GM23338 (cell line): ENCODE data around the gene DDX19B. TPM values are rescaled to one million over a fixed set of nuclear protein-coding genes. Genes with fewer than 3 reads are reported as not detected.
"Not testable (repeated sequence)": the region's sequence is repeated elsewhere in the genome, so short reads cannot be mapped to it uniquely, and the experiment has no call there.

Experiments used
- ATAC-seq: fragments of 200-7000 bp; cut with Tn5 transposase; 3 replicates; pipeline ENCODE4 v1.9.1; 2020
- DNase-seq: peaks from one replicate; pipeline ENCODE4 v3.0.0-alpha.2; 2015; ENCODE audit warnings: low spot score
- H2AFZ ChIP-seq: fragments of 200-600 bp; sonication (generic); 2 replicates; pipeline ENCODE4 v1.8.0; 2016; ENCODE audit warnings: antibody characterized with exemption, mild to moderate bottlenecking, moderate library complexity
- H3F3A ChIP-seq: fragments of 200-600 bp; sonication (generic); replicated peaks from 2 replicates; pipeline ENCODE4 v1.8.0; 2017; ENCODE audit warnings: antibody characterized with exemption, mixed run types, low read depth
- H3K27ac ChIP-seq: fragments of 200-600 bp; sonication (generic); 2 replicates; pipeline ENCODE4 v1.6.1; 2016; ENCODE audit warnings: low read depth
- H3K27me3 ChIP-seq: fragments of 200-600 bp; sonication (generic); 2 replicates; pipeline ENCODE4 v1.8.0; 2016; ENCODE audit warnings: mild to moderate bottlenecking, mixed run types, moderate library complexity; ENCODE audit not compliant: insufficient read depth
- H3K36me3 ChIP-seq: fragments of 200-600 bp; sonication (generic); 2 replicates; pipeline ENCODE4 v1.8.0; 2016; ENCODE audit warnings: mild to moderate bottlenecking; ENCODE audit not compliant: insufficient read depth
- H3K4me1 ChIP-seq: fragments of 200-600 bp; sonication (generic); 2 replicates; pipeline ENCODE4 v1.8.0; 2016; ENCODE audit warnings: mild to moderate bottlenecking, moderate library complexity; ENCODE audit not compliant: insufficient read depth
- H3K4me2 ChIP-seq: fragments of 200-600 bp; sonication (generic); 2 replicates; pipeline ENCODE4 v1.7.1; 2017; ENCODE audit warnings: mixed run types
- H3K4me3 ChIP-seq: fragments of 200-600 bp; sonication (generic); 2 replicates; pipeline ENCODE4 v1.6.1; 2016; ENCODE audit warnings: mixed run types
- H3K79me2 ChIP-seq: fragments of 200-600 bp; sonication (generic); replicated peaks from 2 replicates; pipeline ENCODE4 v1.8.0; 2017; ENCODE audit warnings: mild to moderate bottlenecking; ENCODE audit not compliant: insufficient read depth
- H3K9me2 ChIP-seq: fragments of 200-600 bp; sonication (generic); 2 replicates; pipeline ENCODE4 v1.8.0; 2017; ENCODE audit not compliant: insufficient read depth
- H4K20me1 ChIP-seq: fragments of 200-600 bp; sonication (generic); replicated peaks from 2 replicates; pipeline ENCODE4 v1.8.0; 2017; ENCODE audit warnings: mild to moderate bottlenecking; ENCODE audit not compliant: insufficient read depth
- H3K27ac Mint-ChIP-seq: 2 replicates; pipeline ENCODE4 v1.8.0; 2020; ENCODE audit warnings: inconsistent platforms, mild to moderate bottlenecking, moderate library complexity, mixed read lengths
- H3K27me3 Mint-ChIP-seq: 3 replicates; pipeline ENCODE4 v1.8.0; 2022; ENCODE audit warnings: low read depth, mild to moderate bottlenecking, moderate library complexity, mixed read lengths, inconsistent platforms; ENCODE audit not compliant: insufficient read depth, poor library complexity
- H3K36me3 Mint-ChIP-seq: 3 replicates; pipeline ENCODE4 v1.8.0; 2021; ENCODE audit warnings: low read depth, mild to moderate bottlenecking, inconsistent platforms, moderate library complexity, mixed read lengths
- H3K4me1 Mint-ChIP-seq: 3 replicates; pipeline ENCODE4 v1.8.0; 2020; ENCODE audit warnings: mild to moderate bottlenecking, inconsistent platforms, mixed read lengths
- H3K4me3 Mint-ChIP-seq: 3 replicates; pipeline ENCODE4 v1.8.0; 2021; ENCODE audit warnings: moderate library complexity, mild to moderate bottlenecking, inconsistent platforms, mixed read lengths
- H3K9me3 Mint-ChIP-seq: 3 replicates; pipeline ENCODE4 v1.8.0; 2020; ENCODE audit warnings: moderate library complexity, mild to moderate bottlenecking, inconsistent platforms, mixed read lengths
- CREB1 ChIP-seq: fragments of 250-450 bp; sonication (Bioruptor Pico); IDR thresholded peaks from 2 replicates; pipeline ENCODE4 v1.5.0; 2020; ENCODE audit warnings: low read depth, mild to moderate bottlenecking, moderate library complexity
- STAT1 ChIP-seq: IDR thresholded peaks from one replicate; pipeline ENCODE4 v1.6.1; 2016; ENCODE audit warnings: antibody characterized with exemption; ENCODE audit not compliant: unreplicated experiment
- polyA plus RNA-seq: library from polyadenylated mRNA; unstranded; fragments of >200 nt; fragmentation: Nextera tagmentation; extraction: Ambion mirVana; gene quantifications from 2 replicates; pipeline ENCODE4 v1.2.1, GENCODE V29; 2016
- total RNA-seq: library from RNA; depleted of rRNA; stranded (reverse); fragments of >200 nt; shearing (Covaris generic); gene quantifications from 2 replicates; pipeline ENCODE4 v1.2.3, GENCODE V29; 2014
- TF ChIP-seq, protein P1 (sequence below), 2 experiments: fragments of 200-600 bp in 1 of 2; sonication (generic) in 1 of 2; conservative IDR thresholded peaks; 2 replicates each; pipeline versions ENCODE4 v1.5.1 to v1.6.1; 2016 to 2017; ENCODE audit warnings: antibody characterized with exemption in 2 of 2, low read depth in 2 of 2, mild to moderate bottlenecking in 2 of 2, moderate library complexity in 1 of 2
- TF ChIP-seq, protein P2 (sequence below): fragments of 250-450 bp; sonication (Bioruptor Pico); IDR thresholded peaks from 2 replicates; pipeline ENCODE4 v1.5.0; 2020; ENCODE audit warnings: mild to moderate bottlenecking, moderate library complexity

The DDX19B gene
- total and polyA plus RNA-seq, 2 experiments from 2014 or later, result 42.2 to 45.8 TPM

DNA sequence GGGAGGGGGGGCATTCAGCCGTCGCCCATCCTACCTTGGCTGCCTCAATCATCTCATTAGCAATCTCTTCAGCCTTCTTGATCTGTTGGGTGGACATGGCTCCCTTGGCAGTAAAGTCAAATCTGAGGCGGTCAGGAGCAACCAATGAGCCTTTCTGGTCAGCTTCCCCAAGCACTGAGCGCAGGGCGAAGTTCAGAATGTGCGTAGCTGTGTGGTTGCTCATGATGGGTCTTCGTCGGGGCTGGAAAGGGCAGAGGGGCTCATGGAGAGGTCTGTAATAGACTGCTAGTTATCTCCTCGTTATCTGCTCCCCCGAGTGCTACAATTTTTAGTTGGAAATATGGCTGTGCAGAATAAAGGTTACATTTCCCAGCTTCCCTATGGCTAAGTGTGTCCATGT lies 40.0 kb upstream of the DDX19B start:
- no peak overlapping the region for H3K27ac Mint-ChIP-seq
- H3K4me2 ChIP-seq, result no peak overlapping the region
- TF ChIP-seq, protein P1, sequence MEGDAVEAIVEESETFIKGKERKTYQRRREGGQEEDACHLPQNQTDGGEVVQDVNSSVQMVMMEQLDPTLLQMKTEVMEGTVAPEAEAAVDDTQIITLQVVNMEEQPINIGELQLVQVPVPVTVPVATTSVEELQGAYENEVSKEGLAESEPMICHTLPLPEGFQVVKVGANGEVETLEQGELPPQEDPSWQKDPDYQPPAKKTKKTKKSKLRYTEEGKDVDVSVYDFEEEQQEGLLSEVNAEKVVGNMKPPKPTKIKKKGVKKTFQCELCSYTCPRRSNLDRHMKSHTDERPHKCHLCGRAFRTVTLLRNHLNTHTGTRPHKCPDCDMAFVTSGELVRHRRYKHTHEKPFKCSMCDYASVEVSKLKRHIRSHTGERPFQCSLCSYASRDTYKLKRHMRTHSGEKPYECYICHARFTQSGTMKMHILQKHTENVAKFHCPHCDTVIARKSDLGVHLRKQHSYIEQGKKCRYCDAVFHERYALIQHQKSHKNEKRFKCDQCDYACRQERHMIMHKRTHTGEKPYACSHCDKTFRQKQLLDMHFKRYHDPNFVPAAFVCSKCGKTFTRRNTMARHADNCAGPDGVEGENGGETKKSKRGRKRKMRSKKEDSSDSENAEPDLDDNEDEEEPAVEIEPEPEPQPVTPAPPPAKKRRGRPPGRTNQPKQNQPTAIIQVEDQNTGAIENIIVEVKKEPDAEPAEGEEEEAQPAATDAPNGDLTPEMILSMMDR (conservative IDR thresholded peaks at IDR 0.05; ENCODE audit: low read depth in 2 of 2), result no peak
- TF ChIP-seq, protein P2, sequence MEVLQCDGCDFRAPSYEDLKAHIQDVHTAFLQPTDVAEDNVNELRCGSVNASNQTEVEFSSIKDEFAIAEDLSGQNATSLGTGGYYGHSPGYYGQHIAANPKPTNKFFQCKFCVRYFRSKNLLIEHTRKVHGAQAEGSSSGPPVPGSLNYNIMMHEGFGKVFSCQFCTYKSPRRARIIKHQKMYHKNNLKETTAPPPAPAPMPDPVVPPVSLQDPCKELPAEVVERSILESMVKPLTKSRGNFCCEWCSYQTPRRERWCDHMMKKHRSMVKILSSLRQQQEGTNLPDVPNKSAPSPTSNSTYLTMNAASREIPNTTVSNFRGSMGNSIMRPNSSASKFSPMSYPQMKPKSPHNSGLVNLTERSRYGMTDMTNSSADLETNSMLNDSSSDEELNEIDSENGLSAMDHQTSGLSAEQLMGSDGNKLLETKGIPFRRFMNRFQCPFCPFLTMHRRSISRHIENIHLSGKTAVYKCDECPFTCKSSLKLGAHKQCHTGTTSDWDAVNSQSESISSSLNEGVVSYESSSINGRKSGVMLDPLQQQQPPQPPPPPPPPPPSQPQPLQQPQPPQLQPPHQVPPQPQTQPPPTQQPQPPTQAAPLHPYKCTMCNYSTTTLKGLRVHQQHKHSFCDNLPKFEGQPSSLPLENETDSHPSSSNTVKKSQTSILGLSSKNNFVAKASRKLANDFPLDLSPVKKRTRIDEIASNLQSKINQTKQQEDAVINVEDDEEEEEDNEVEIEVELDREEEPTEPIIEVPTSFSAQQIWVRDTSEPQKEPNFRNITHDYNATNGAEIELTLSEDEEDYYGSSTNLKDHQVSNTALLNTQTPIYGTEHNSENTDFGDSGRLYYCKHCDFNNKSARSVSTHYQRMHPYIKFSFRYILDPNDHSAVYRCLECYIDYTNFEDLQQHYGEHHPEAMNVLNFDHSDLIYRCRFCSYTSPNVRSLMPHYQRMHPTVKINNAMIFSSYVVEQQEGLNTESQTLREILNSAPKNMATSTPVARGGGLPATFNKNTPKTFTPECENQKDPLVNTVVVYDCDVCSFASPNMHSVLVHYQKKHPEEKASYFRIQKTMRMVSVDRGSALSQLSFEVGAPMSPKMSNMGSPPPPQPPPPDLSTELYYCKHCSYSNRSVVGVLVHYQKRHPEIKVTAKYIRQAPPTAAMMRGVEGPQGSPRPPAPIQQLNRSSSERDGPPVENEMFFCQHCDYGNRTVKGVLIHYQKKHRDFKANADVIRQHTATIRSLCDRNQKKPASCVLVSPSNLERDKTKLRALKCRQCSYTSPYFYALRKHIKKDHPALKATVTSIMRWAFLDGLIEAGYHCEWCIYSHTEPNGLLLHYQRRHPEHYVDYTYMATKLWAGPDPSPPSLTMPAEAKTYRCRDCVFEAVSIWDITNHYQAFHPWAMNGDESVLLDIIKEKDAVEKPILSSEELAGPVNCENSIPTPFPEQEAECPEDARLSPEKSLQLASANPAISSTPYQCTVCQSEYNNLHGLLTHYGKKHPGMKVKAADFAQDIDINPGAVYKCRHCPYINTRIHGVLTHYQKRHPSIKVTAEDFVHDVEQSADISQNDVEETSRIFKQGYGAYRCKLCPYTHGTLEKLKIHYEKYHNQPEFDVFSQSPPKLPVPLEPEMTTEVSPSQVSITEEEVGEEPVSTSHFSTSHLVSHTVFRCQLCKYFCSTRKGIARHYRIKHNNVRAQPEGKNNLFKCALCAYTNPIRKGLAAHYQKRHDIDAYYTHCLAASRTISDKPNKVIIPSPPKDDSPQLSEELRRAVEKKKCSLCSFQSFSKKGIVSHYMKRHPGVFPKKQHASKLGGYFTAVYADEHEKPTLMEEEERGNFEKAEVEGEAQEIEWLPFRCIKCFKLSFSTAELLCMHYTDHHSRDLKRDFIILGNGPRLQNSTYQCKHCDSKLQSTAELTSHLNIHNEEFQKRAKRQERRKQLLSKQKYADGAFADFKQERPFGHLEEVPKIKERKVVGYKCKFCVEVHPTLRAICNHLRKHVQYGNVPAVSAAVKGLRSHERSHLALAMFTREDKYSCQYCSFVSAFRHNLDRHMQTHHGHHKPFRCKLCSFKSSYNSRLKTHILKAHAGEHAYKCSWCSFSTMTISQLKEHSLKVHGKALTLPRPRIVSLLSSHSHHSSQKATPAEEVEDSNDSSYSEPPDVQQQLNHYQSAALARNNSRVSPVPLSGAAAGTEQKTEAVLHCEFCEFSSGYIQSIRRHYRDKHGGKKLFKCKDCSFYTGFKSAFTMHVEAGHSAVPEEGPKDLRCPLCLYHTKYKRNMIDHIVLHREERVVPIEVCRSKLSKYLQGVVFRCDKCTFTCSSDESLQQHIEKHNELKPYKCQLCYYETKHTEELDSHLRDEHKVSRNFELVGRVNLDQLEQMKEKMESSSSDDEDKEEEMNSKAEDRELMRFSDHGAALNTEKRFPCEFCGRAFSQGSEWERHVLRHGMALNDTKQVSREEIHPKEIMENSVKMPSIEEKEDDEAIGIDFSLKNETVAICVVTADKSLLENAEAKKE, result no peak
- TF ChIP-seq CREB1 (CRISPR knock-in tag) (no peak), STAT1 (no peak)
- H3K79me2 ChIP-seq, result no peaks in the 10 kb centered on the region; the same call in 1 of the 2 replicates
- ATAC-seq (no peak), DNase-seq (no peak)
- no peak overlapping the region for H3K4me3 Mint-ChIP-seq
- no peaks in the 10 kb centered on the region for H3K9me2 ChIP-seq
- H2AFZ ChIP-seq, result no peak overlapping the region
- H3K27ac ChIP-seq, result no peak overlapping the region
- peaks cover 58% of the 10 kb centered on the region for H4K20me1 ChIP-seq
- peaks cover 5% of the 10 kb centered on the region for H3K27me3 Mint-ChIP-seq
- peaks cover 73% of the 10 kb centered on the region for H3F3A ChIP-seq
- no peaks in the 10 kb centered on the region for H3K27me3 ChIP-seq
- H3K4me1 ChIP-seq, result no peaks in the 10 kb centered on the region
- no peaks in the 10 kb centered on the region for H3K4me1 Mint-ChIP-seq
- peaks cover 95% of the 10 kb centered on the region for H3K36me3 Mint-ChIP-seq
- no peak overlapping the region for H3K4me3 ChIP-seq
- H3K9me3 Mint-ChIP-seq, result no peaks in the 10 kb centered on the region
- H3K36me3 ChIP-seq, result peaks cover 94% of the 10 kb centered on the region

DNA sequence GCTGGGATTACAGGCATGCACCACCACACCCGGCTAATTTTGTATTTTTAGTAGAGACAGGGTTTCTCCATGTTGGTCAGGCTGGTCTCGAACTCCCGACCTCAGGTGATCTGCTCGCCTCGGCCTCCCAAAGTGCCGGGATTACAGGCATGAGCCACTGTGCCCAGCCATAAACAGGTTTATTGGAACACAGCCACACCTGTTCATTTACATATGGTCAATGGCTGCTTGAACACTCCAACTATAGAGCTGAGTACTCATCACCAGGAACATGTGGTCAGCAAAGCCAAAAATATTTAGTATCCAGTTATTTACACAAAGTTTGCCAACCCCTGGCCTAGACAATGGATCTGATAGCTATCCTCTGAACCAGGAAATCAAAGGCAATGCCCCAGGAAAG lies 39.1 kb upstream of the DDX19B start:
- H3K36me3 Mint-ChIP-seq, result peaks cover 98% of the 10 kb centered on the region
- H3K27me3 Mint-ChIP-seq, H3K4me3 Mint-ChIP-seq, H3K4me1 Mint-ChIP-seq, H3K27me3 ChIP-seq, ATAC-seq, H3K4me1 ChIP-seq, H3K4me2 ChIP-seq, H3K27ac Mint-ChIP-seq, H3K4me3 ChIP-seq, H3K9me3 Mint-ChIP-seq, DNase-seq, H3K9me2 ChIP-seq, H3K79me2 ChIP-seq, H3K27ac ChIP-seq, H2AFZ ChIP-seq: not testable (repeated sequence)
- peaks cover 60% of the 10 kb centered on the region for H4K20me1 ChIP-seq
- peaks cover 68% of the 10 kb centered on the region for H3F3A ChIP-seq
- peaks cover 96% of the 10 kb centered on the region for H3K36me3 ChIP-seq
